Memory B cell (primary cell): ENCODE results near the gene PSMF1.

Experiments used
- ATAC-seq: fragments of 150-1000 bp; cut with Tn5 transposase; 2 replicates; pipeline ENCODE4 v1.10.0; 2021; ENCODE audit warnings: low read depth, mild to moderate bottlenecking, moderate library complexity
- DNase-seq, 2 donors: peaks; one replicate each; pipeline ENCODE4 v3.0.0; 2022; ENCODE audit warnings: low spot score in 2 of 2
- H3K27ac Mint-ChIP-seq: one replicate; pipeline ENCODE4 v1.8.0; 2022; ENCODE audit warnings: mild to moderate bottlenecking, moderate library complexity, mixed read lengths
- H3K27me3 Mint-ChIP-seq: one replicate; pipeline ENCODE4 v1.8.0; 2022; ENCODE audit warnings: mixed read lengths
- H3K36me3 Mint-ChIP-seq: one replicate; pipeline ENCODE4 v1.8.0; 2022; ENCODE audit warnings: mild to moderate bottlenecking, mixed read lengths
- H3K4me1 Mint-ChIP-seq: one replicate; pipeline ENCODE4 v1.8.0; 2022; ENCODE audit warnings: mixed read lengths
- H3K4me3 Mint-ChIP-seq: one replicate; pipeline ENCODE4 v1.8.0; 2022; ENCODE audit warnings: mild to moderate bottlenecking, moderate library complexity, mixed read lengths
- H3K9me3 Mint-ChIP-seq: one replicate; pipeline ENCODE4 v1.8.0; 2022; ENCODE audit warnings: mixed read lengths

The PSMF1 gene

GRCh38 chr20:1199212-1199873 is 80.9 kb downstream of the PSMF1 start:
- Mint-ChIP-seq H3K4me3 (no peak overlapping the region), H3K27ac (no peak overlapping the region), H3K27me3 (peaks cover 12% of the 10 kb centered on the region), H3K9me3 (peaks cover 3% of the 10 kb centered on the region), H3K36me3 (no peaks in the 10 kb centered on the region), H3K4me1 (no peaks in the 10 kb centered on the region)
- ATAC-seq (no peak), DNase-seq (no peak)

- Mint-ChIP-seq H3K4me1 (no peaks in the 10 kb centered on the region), H3K36me3 (no peaks in the 10 kb centered on the region), H3K27me3 (peaks cover 13% of the 10 kb centered on the region), H3K4me3 (no peak overlapping the region), H3K9me3 (peaks cover 3% of the 10 kb centered on the region), H3K27ac (no peak overlapping the region)
- DNase-seq (no peak), ATAC-seq (no peak)
These were observed 81.6 kb downstream of the PSMF1 start for GRCh38 chr20:1199964-1200363.

- H3K9me3 Mint-ChIP-seq, result no peaks in the 10 kb centered on the region
- H3K27ac Mint-ChIP-seq, result no peak within 1 kb of the TSS
These were observed 84.5 kb downstream of the PSMF1 start, which contains the start of gene C20orf202 for GRCh38 chr20:1202762-1203504. C20orf202 (plus strand) TSS chr20:1203454; CDS start chr20:1203586, 132 bp downstream.

GRCh38 chr20:1203630-1204029 is 85.2 kb downstream of the PSMF1 start:
- no peaks in the 10 kb centered on the region for H3K4me1 Mint-ChIP-seq
- no peak overlapping the region for H3K4me3 Mint-ChIP-seq
- H3K27me3 Mint-ChIP-seq, result peaks cover 12% of the 10 kb centered on the region
- no peaks in the 10 kb centered on the region for H3K36me3 Mint-ChIP-seq
- ATAC-seq, result no peak
- no peaks in the 10 kb centered on the region for H3K9me3 Mint-ChIP-seq
- no peak overlapping the region for H3K27ac Mint-ChIP-seq
- DNase-seq, result no peak

More at GRCh38 chr20:1202762-1203504, 84.5 kb downstream of the PSMF1 start, which contains the start of gene C20orf202:
- no peak within 1 kb of the TSS for H3K4me3 Mint-ChIP-seq
- ATAC-seq (no peak), DNase-seq (no peak)
- no peaks in the 10 kb centered on the region for H3K4me1 Mint-ChIP-seq
- H3K27me3 Mint-ChIP-seq, result peaks cover 12% of the 10 kb centered on the region
- no peaks in the 10 kb centered on the region for H3K36me3 Mint-ChIP-seq

- Mint-ChIP-seq H3K4me1 (no peaks in the 10 kb centered on the region), H3K36me3 (no peaks in the 10 kb centered on the region), H3K9me3 (no peaks in the 10 kb centered on the region), H3K27me3 (peaks cover 9% of the 10 kb centered on the region), H3K27ac (no peak overlapping the region), H3K4me3 (no peak overlapping the region)
- no peak for DNase-seq
- ATAC-seq, result no peak
These were observed 85.7 kb downstream of the PSMF1 start for GRCh38 chr20:1204113-1204512.

GRCh38 chr20:1204576-1204975 is 86.2 kb downstream of the PSMF1 start:
- H3K36me3 Mint-ChIP-seq, result no peaks in the 10 kb centered on the region
- H3K4me1 Mint-ChIP-seq, result no peaks in the 10 kb centered on the region
- H3K27me3 Mint-ChIP-seq, result peaks cover 9% of the 10 kb centered on the region
- no peak for DNase-seq
- no peaks in the 10 kb centered on the region for H3K9me3 Mint-ChIP-seq
- ATAC-seq, result no peak
- H3K4me3 Mint-ChIP-seq, result no peak overlapping the region
- H3K27ac Mint-ChIP-seq, result no peak overlapping the region

- no peak overlapping the region for H3K4me3 Mint-ChIP-seq
- no peaks in the 10 kb centered on the region for H3K36me3 Mint-ChIP-seq
- H3K4me1 Mint-ChIP-seq, result no peaks in the 10 kb centered on the region
- ATAC-seq (no peak), DNase-seq (no peak)
- no peak overlapping the region for H3K27ac Mint-ChIP-seq
- no peaks in the 10 kb centered on the region for H3K9me3 Mint-ChIP-seq
- peaks cover 11% of the 10 kb centered on the region for H3K27me3 Mint-ChIP-seq
These were observed 87.4 kb downstream of the PSMF1 start for GRCh38 chr20:1205802-1206201.

- Mint-ChIP-seq H3K4me3 (no peak overlapping the region), H3K4me1 (no peaks in the 10 kb centered on the region), H3K9me3 (no peaks in the 10 kb centered on the region), H3K27me3 (peaks cover 17% of the 10 kb centered on the region), H3K36me3 (no peaks in the 10 kb centered on the region), H3K27ac (no peak overlapping the region)
- DNase-seq (no peak), ATAC-seq (no peak)
These were observed 88.2 kb downstream of the PSMF1 start for GRCh38 chr20:1206366-1207148.

GRCh38 chr20:1207293-1207878 is 89.0 kb downstream of the PSMF1 start:
- no peak overlapping the region for H3K4me3 Mint-ChIP-seq
- no peaks in the 10 kb centered on the region for H3K9me3 Mint-ChIP-seq
- H3K4me1 Mint-ChIP-seq, result no peaks in the 10 kb centered on the region
- no peaks in the 10 kb centered on the region for H3K36me3 Mint-ChIP-seq
- DNase-seq, result no peak
- H3K27ac Mint-ChIP-seq, result no peak overlapping the region
- ATAC-seq, result no peak
- H3K27me3 Mint-ChIP-seq, result peaks cover 20% of the 10 kb centered on the region

GRCh38 chr20:1209447-1210387 is 91.3 kb downstream of the PSMF1 start:
- ATAC-seq, result no peak
- peaks cover 21% of the 10 kb centered on the region for H3K27me3 Mint-ChIP-seq
- no peak overlapping the region for H3K27ac Mint-ChIP-seq
- no peak for DNase-seq
- H3K4me3 Mint-ChIP-seq, result no peak overlapping the region
- H3K4me1 Mint-ChIP-seq, result no peaks in the 10 kb centered on the region
- no peaks in the 10 kb centered on the region for H3K36me3 Mint-ChIP-seq
- no peaks in the 10 kb centered on the region for H3K9me3 Mint-ChIP-seq

- Mint-ChIP-seq H3K27me3 (peaks cover 26% of the 10 kb centered on the region), H3K9me3 (no peaks in the 10 kb centered on the region), H3K27ac (no peak overlapping the region), H3K36me3 (no peaks in the 10 kb centered on the region), H3K4me3 (no peak overlapping the region), H3K4me1 (peaks cover 2% of the 10 kb centered on the region)
- DNase-seq (no peak), ATAC-seq (no peak)
These were observed 92.1 kb downstream of the PSMF1 start for GRCh38 chr20:1210501-1210900.

- H3K4me1 Mint-ChIP-seq, result peaks cover 4% of the 10 kb centered on the region
- peaks cover 31% of the 10 kb centered on the region for H3K27me3 Mint-ChIP-seq
- no peak overlapping the region for H3K4me3 Mint-ChIP-seq
- no peaks in the 10 kb centered on the region for H3K9me3 Mint-ChIP-seq
- ATAC-seq (no peak), DNase-seq (no peak)
- H3K36me3 Mint-ChIP-seq, result no peaks in the 10 kb centered on the region
- H3K27ac Mint-ChIP-seq, result no peak overlapping the region
These were observed 93.6 kb downstream of the PSMF1 start for GRCh38 chr20:1212023-1212422.
